ENCODE measurements around the gene TMEM108.

- TF ChIP-seq CTCF (conservative IDR thresholded peaks at IDR 0.05; ENCODE audit: low read depth in 2 of 2), result peak in 1 of 2 experiments; percentile 20; a peak in 1 of 4 replicates
- TF ChIP-seq POLR2AphosphoS5 (IDR thresholded peaks at IDR 0.05; ENCODE audit: low read depth), result no peak
Measured at GRCh38 chr3:133386876-133387275, 348.7 kb downstream of the TMEM108 start.
